ENCODE data around the gene GALNTL6.

- no peak for TF ChIP-seq CTCF (IDR thresholded peaks at IDR 0.05)
- TF ChIP-seq POLR2A (IDR thresholded peaks at IDR 0.05), result no peak
Measured at GRCh38 chr4:172129593-172129992, 316.4 kb downstream of the GALNTL6 start.

All from testis (tissue), 2 donors.